Muscle layer of duodenum (tissue), 2 donors: ENCODE data around the gene CRABP2.

ENCODE experiments used
- H3K27ac ChIP-seq: one replicate; pipeline ENCODE4 v1.7.0; 2013; ENCODE audit warnings: mild to moderate bottlenecking, low read length
- H3K27me3 ChIP-seq: one replicate; pipeline ENCODE4 v1.7.0; 2013; ENCODE audit warnings: low read depth, mild to moderate bottlenecking, control low read depth, low read length
- H3K36me3 ChIP-seq, 2 donors: one replicate each; pipeline ENCODE4 v1.7.0; 2013; ENCODE audit warnings: low read length in 2 of 2, control low read depth in 1 of 2, mild to moderate bottlenecking in 1 of 2; ENCODE audit not compliant: insufficient read depth in 2 of 2, control insufficient read depth in 1 of 2
- H3K4me1 ChIP-seq, 2 donors: one replicate each; pipeline ENCODE4 v1.7.0; 2013; ENCODE audit warnings: low read length in 2 of 2, mild to moderate bottlenecking in 2 of 2, control low read depth in 1 of 2, moderate library complexity in 1 of 2; ENCODE audit not compliant: insufficient read depth in 2 of 2, control insufficient read depth in 1 of 2
- H3K4me3 ChIP-seq, 2 donors: one replicate each; pipeline ENCODE4 v1.7.0; 2013; ENCODE audit warnings: low read length in 2 of 2, low read depth in 1 of 2, mild to moderate bottlenecking in 1 of 2
- H3K9me3 ChIP-seq, 2 donors: one replicate each; pipeline ENCODE4 v1.7.0; 2013; ENCODE audit warnings: low read length in 2 of 2, control low read depth in 1 of 2, mild to moderate bottlenecking in 1 of 2; ENCODE audit not compliant: control insufficient read depth in 1 of 2
- donor health status: healthy.

Gene CRABP2

DNA sequence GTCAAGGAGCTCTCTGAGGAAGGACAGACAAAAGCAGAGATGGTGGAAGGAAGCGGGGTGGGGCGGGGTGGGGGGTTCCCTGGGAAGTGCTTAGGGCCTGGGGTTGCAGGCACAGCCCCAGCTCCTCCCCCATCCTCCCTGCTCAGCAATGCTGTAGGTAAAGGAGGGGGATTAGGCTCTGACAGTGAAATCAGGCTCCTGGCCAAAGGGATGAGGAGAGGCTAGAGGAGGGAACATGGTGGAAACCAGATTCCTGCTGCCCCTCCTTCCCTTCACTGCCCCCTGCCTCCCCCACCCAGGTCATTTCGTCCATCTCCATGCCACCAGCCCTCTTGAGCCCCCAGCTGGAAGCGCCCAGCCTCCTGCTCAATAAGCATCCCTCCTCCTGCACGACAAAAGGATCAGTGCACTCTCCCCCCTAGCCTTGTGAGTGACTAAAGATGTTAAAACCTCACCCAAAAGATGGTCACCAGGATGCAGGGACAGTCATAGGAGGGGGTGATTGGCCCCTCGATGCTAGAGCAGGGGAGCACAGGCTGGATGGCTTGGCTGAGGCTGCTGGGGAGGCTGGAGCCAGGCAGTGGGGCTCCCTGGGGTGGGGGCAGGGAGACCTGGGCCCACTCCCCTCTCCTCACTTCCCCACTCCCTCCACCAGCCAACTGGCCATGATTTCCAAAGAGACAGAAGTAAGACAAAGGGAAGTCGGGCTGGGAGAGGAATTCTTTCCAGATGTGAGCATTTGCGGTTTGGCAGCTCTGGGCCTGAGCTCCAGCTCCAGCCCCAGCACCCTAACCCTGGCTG is 2.2 kb upstream of the CRABP2 start:
- Histone ChIP-seq H3K27me3 (peaks cover 22% of the 10 kb centered on the region), H3K27ac (no peak overlapping the region), H3K4me1 (peaks cover 10 to 84% of the 10 kb centered on the region in 2 donors), H3K36me3 (no peaks in the 10 kb centered on the region), H3K4me3 (no peak overlapping the region), H3K9me3 (no peaks in the 10 kb centered on the region)

DNA sequence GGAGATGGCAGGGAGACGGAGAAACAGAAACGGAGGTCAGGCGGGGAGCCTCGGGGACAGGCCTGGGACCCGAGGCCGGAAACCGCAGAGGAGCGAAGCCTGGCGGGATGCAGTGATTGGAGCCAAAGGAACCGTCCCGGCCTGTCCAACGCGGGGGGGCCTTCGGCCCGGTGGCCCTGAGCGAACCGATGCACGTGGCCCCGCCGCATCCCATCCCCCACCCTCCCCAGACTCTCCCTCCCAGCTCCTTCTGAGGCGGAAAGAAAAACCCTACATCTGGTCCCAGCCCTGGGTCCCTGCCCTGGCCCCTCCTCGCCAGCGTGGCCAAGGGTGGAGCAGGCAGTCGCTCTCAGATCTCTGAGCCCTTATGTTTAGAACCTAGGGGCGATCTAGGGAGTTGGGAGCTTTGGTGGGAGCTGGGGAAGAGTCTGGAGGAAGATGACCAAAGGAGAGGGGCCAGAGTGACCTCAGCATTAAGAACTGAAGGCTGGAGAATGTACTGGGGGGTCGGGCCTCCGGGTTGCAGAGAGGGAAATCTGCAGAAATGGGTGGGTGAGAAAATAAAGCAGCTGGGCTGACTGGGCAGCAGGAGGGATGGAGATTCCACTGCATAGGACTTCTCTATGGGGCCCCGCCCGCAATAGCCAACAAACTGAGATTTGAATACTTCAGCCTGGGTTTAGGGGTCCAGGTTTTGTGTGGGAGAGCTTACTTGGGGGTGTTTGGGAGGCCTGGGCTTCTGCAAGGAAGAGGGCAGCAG is 1.5 kb upstream of the CRABP2 start:
- Histone ChIP-seq H3K4me3 (peak overlapping the region; percentile 16 to 62), H3K9me3 (no peaks in the 10 kb centered on the region), H3K36me3 (no peaks in the 10 kb centered on the region), H3K4me1 (peaks cover 10 to 77% of the 10 kb centered on the region in 2 donors), H3K27me3 (peaks cover 22% of the 10 kb centered on the region), H3K27ac (no peak overlapping the region)

DNA sequence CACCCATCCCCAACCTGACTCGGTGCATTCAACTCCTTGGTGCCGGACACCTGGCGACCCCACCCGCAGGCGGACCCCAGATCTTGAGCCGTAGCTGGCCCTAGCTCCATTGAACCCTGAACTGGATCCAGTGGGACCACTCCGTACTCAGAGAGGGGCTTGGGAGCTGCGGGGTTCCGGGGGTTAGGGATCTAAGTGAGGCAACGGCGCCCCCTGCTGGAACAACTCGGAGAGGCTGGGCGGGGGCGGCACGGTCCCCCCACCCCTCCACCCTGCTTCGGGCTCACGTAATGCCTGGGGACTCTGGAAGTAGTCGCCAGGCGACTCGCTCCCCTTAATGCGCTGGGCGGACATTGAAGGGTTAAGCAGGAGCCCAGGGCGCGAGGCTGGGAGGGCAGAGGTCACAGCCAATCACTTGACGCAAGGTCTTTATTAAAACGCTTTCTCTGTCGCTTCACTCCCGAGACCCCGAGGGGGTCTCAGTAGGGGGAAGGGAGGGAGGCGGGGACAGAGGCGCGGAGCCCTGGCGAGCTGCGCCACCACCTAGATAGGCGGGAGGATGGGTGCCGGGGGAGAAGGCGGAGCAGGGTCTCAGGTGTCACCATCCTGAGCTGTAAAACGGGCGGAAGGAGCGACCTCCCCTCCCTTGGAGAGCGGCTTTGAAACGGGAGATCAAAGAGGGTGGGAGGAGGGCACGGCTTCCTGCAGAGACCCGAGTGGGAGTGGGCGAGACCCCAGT is 704 bp upstream of the CRABP2 start:
- Histone ChIP-seq H3K27ac (no peak overlapping the region), H3K36me3 (no peaks in the 10 kb centered on the region), H3K27me3 (peaks cover 22% of the 10 kb centered on the region), H3K4me3 (peak overlapping the region; percentile 42 to 62), H3K9me3 (no peaks in the 10 kb centered on the region), H3K4me1 (peaks cover 10 to 69% of the 10 kb centered on the region in 2 donors)

DNA sequence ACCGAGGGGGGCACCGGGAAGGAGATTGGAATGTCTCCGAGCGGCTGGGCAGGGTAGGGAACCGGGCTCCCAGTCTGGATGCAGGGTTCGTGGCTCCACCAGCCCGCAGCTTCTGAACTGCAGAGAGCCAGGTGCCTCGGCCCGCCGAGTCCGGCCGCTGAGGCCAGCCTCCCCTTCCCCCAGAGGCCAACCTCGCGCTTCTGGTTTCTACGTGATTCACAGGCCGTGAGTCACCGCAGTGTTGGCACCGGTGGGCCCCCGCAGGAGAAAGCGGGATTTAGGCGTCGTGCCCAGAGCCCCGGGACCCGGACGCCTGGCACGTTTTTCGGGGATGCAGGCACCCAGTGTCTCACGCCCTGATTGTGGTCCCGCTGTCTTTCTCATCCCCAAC is 458 bp downstream of the CRABP2 start:
- Histone ChIP-seq H3K9me3 (no peaks in the 10 kb centered on the region), H3K4me3 (peak overlapping the region; percentile 42 to 62), H3K27me3 (peaks cover 22% of the 10 kb centered on the region), H3K36me3 (peaks cover 0 to 5% of the 10 kb centered on the region in 2 donors), H3K4me1 (peaks cover 7 to 59% of the 10 kb centered on the region in 2 donors), H3K27ac (no peak overlapping the region)

DNA sequence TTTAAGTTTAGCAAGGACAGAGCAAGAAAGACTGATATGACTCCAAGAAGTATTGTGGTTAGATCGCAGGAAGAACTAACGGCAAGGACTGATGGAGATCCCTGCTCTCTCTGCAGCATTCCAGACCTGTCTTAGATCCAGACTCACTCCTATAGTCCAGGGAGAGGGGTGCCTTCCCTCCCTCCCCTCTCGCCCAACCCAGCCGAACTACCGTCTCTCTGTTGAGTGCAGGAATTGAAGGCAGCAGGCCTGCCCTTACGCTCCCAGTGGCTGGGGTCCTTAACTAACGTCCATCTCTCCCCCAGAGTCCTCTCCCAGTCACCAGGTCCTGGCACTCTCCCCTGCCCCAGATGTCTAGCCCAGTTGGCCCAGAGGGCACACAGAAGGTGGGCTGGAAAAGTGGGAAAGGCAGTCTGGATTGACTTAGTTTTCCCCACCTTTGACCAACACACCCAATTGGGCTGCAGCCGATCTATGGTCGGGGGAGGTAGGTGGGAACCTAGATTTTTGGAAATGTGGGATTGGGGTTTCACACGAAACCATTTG is 1.1 kb downstream of the CRABP2 start:
- H3K27me3 ChIP-seq: peaks cover 22% of the 10 kb centered on the region
- peak overlapping the region in 1 of 2 donors; percentile 62 for H3K4me3 ChIP-seq
- H3K4me1 ChIP-seq: peaks cover under 1 to 52% of the 10 kb centered on the region in 2 donors
- no peak overlapping the region for H3K27ac ChIP-seq
- no peaks in the 10 kb centered on the region for H3K9me3 ChIP-seq
- H3K36me3 ChIP-seq: peaks cover 0 to 5% of the 10 kb centered on the region in 2 donors

DNA sequence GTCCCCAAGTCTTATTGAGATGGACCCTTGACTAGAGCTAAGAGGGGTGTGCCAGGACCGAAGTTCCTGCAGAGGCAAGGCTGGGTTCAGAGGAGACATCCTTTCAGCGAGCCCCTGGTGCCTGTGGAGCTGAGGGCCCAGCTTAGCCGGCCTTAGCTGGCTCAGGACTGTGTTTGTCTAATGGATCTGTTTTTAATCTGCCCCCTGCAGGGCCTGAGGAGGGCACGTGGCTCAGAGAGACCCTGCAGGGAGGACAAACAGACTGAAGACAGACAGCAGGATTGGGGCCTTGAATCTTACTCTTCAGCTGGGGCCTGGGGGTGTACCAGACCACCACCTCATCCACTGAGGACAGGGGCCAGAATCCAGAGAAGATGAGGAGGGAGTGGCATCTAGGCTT is 1.6 kb downstream of the CRABP2 start:
- Histone ChIP-seq H3K27ac (no peak overlapping the region), H3K27me3 (peaks cover 22% of the 10 kb centered on the region), H3K4me3 (no peak overlapping the region)

DNA sequence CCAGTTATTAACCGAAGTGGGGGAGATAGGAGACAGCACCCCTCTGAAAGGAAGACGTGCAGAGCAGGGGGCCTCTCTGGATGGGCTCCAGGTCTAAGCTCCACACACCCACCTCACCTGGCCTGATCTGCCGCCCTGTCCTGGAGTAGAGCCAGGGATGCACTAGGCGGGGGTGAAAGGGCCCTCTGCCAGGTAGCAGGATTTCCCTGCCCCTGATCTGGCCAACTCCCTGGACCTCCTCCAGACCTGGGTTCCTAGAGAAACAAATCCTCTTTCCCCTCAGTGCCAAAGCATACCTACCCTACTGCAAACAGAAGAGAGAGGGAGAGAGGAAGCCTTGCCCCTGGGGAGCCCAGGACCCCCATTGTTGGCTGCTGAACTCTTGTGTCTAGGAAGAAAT is 2.0 kb downstream of the CRABP2 start:
- H3K36me3 ChIP-seq: peaks cover 0 to 5% of the 10 kb centered on the region in 2 donors
- no peak overlapping the region for H3K27ac ChIP-seq
- H3K27me3 ChIP-seq: peaks cover 22% of the 10 kb centered on the region
- H3K4me1 ChIP-seq: peaks cover 0 to 49% of the 10 kb centered on the region in 2 donors
- no peaks in the 10 kb centered on the region for H3K9me3 ChIP-seq
- H3K4me3 ChIP-seq: no peak overlapping the region

More for the DNA sequence above, 1.6 kb downstream of the CRABP2 start:
- Histone ChIP-seq H3K9me3 (no peaks in the 10 kb centered on the region), H3K36me3 (peaks cover 0 to 5% of the 10 kb centered on the region in 2 donors), H3K4me1 (peaks cover 0 to 50% of the 10 kb centered on the region in 2 donors)

DNA sequence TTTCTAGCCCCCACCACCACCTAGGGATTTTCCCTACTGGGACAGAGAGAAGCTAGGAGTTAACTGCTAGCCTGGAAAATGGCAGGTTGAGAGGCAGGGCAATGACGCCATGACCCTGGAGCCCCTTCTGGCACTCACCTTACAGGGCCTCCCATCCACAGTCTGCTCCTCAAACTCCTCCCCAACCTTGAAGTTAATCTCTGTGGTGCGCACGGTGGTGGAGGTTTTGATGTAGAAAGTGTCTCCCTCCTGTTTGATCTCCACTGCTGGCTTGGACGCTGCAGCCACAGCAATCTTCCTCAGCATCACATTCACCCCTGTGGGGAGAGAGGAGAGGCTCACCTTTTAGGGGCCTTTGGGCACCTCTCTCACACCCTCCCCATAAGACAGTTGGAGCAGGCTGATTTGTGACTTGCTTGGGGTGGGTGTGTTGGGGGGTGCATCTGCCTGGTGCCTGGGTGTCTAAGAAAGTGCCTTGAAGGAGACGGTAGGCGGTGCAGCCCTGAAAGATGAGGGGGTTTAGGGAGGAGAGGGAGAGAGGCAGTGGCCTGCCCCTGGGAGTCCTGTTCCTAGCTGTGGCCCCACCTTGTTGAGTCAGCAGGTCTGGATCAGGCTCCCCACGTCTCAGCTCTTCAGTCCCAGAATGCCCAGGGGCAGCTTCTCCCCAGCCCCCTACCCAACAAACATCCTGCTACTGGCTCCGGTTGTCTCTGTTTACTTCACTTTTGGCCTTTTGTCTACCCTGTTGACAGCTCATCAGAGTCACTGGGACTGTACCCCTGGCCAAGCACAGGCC is 4.4 kb downstream of the CRABP2 start:
- Histone ChIP-seq H3K36me3 (peaks cover 0 to 5% of the 10 kb centered on the region in 2 donors), H3K9me3 (no peaks in the 10 kb centered on the region), H3K27ac (no peak overlapping the region), H3K27me3 (peaks cover 22% of the 10 kb centered on the region), H3K4me1 (peaks cover 0 to 26% of the 10 kb centered on the region in 2 donors), H3K4me3 (no peak overlapping the region)

DNA sequence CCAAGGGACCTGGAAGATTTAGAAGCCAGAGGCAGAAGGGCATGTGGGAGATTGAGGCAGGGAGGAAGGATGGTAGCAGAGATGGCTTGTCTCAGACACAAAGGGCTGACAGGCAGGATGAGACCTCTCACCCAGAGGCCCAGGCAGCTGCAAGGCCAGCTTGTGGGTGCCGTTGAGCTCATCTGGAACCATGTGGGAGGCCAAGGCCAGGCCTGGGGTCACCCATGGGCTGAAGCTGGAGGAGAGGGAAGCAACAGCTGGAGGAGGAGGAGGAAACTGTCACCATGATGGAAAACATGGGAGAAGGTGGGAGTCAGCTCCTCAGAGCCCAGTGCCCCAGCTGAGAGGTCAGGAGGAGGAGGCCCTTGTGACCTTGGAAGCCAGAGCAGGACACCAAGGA is 6.4 kb downstream of the CRABP2 start:
- Histone ChIP-seq H3K27ac (no peak overlapping the region), H3K4me1 (peaks cover 0 to 7% of the 10 kb centered on the region in 2 donors)

DNA sequence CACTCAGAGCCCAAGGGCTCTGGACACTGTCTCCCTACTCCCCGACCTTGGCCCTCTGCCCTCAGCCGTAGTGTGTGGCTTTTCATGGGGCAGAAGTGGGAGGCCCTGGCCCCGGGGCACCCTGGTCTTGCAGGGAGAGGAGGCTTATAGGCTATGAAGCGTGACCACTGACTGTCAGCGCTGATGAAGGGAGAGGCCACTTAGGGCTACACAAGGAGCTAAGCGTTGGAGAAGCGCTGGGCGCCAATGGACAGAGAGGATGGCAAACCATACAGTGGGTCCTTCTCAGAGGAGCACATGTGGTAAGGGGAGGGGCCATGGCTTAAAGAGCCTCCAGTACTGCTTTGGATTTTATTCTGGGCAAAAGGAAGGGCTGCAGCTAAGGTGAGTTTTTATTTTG is 7.9 kb downstream of the CRABP2 start:
- no peak overlapping the region for H3K27ac ChIP-seq
- H3K27me3 ChIP-seq: no peaks in the 10 kb centered on the region
- peaks cover 0 to 5% of the 10 kb centered on the region in 2 donors for H3K36me3 ChIP-seq
- H3K4me3 ChIP-seq: no peak overlapping the region
- H3K9me3 ChIP-seq: no peaks in the 10 kb centered on the region
- H3K4me1 ChIP-seq: peaks cover 0 to 7% of the 10 kb centered on the region in 2 donors

More for the DNA sequence above, 6.4 kb downstream of the CRABP2 start:
- Histone ChIP-seq H3K9me3 (no peaks in the 10 kb centered on the region), H3K36me3 (peaks cover 0 to 5% of the 10 kb centered on the region in 2 donors), H3K27me3 (peaks cover 10% of the 10 kb centered on the region), H3K4me3 (no peak overlapping the region)
